Stimulated activated CD8-positive, alpha-beta memory T cell treated with anti-CD3 and anti-CD28 coated beads, Interleukin-2, amount 100 ng/mL, for 1 hour (primary cell): Measurements from ENCODE around the gene SNRNP48.
A peak's percentile ranks its signal among the peaks of the same experiment; 100 is the strongest.

Experiments used
- DNase-seq, 2 donors: peaks; one replicate each; pipeline ENCODE4 v3.0.0-alpha.2; 2020; ENCODE audit warnings: low read depth in 2 of 2

SNRNP48 gene, protein sequence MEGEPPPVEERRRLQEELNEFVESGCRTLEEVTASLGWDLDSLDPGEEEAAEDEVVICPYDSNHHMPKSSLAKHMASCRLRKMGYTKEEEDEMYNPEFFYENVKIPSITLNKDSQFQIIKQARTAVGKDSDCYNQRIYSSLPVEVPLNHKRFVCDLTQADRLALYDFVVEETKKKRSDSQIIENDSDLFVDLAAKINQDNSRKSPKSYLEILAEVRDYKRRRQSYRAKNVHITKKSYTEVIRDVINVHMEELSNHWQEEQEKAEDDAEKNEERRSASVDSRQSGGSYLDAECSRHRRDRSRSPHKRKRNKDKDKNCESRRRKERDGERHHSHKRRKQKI

DNA sequence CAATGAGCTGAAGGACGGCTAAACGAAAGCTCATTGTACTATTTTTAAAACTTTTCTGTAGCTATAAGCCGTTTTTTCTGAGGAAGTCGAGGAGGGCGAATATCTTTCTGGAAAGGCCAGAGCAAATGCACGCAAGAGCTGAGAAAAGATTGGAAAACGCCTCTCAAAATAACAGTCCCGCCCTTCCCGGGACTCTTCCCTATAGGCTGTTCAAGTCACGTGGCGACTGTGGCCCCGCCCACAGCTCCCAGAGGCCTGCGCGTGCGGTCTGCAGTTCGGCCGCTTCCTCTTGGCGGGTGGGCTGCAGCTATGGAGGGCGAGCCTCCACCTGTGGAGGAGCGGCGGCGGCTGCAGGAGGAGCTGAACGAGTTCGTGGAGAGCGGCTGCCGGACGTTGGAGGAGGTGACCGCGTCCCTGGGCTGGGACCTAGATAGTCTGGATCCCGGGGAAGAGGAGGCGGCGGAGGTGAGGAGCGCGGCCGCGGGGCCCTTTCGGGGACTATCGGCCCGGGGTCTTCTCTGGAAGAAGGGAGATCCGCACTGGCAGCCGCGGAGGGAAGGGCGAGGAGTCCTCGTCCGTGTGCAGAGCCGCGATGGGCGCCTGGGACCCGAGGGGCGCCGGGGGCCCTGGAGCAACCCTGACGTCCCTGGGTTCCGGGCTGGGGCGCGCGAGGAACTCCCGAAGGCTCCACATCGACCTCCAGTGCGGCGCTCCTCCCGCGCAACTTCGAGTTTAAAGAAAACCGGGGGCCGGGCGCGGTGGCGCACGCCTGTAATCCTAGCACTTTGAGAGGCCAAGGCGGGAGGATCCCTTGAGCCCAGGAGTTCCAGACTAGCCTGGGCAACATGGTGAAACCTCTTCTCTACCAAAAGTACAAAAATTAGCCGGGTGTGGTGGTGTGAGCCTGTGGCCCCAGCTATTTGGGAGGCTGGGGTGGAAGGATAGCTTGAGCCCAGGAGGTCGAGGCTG lies at the start of gene SNRNP48:
Gene SNRNP48 (plus strand): TSS at position 250 of the 969 bp plus-strand sequence. CDS start 60 bp downstream, at position 310.
- peak; percentile 79 to 85 for DNase-seq

DNA sequence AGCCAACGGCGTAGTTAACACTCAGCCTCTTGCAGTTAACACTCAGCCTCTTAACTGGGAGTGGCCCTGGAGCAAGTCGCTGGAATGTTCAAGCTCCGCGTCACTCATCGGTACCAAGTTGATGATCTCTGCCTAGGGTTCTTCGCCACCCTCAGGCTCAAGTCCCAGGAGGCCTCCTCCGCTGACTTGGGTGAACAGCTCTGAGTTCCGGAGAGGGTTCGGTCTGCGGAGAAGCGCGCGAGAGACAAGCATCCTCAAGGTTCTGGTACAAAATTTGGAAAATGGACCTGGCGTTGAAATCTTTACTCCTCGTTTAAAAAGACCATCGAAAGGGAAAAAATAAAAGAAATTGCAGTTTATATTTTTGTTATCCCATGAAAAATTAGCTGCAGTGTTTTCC lies 49.4 kb upstream of the SNRNP48 start:
- no peak for DNase-seq

DNA sequence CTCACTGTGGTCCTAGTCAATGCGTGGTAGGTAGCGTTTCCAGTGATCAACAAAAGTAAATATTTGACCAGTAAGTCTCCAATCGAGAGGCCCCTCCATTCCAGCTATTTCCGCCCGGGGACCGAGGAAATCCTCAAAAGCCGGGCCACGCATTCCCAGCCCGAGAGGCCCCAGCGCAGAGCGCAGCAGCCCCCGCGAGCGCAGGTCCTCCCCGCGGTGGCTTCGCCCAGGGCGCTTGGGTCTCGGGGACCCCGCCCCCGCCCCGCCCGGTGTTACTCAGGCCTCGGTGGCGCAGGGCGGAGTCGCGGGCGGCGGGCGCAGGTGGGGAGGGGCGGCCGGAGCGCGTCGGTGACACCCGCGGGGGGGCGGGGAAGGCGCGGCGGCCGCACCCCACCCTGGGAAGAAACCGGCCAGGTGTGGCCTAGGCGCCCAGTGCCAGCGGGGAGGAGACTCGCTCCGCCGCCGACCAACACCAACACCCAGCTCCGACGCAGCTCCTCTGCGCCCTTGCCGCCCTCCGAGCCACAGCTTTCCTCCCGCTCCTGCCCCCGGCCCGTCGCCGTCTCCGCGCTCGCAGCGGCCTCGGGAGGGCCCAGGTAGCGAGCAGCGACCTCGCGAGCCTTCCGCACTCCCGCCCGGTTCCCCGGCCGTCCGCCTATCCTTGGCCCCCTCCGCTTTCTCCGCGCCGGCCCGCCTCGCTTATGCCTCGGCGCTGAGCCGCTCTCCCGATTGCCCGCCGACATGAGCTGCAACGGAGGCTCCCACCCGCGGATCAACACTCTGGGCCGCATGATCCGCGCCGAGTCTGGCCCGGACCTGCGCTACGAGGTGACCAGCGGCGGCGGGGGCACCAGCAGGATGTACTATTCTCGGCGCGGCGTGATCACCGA lies 48.6 kb upstream of the SNRNP48 start, which contains the start of gene DSP:
Gene DSP (plus strand): TSS at position 497 of the 890 bp plus-strand sequence. CDS start 245 bp downstream, at position 742.
- DNase-seq: no peak

DNA sequence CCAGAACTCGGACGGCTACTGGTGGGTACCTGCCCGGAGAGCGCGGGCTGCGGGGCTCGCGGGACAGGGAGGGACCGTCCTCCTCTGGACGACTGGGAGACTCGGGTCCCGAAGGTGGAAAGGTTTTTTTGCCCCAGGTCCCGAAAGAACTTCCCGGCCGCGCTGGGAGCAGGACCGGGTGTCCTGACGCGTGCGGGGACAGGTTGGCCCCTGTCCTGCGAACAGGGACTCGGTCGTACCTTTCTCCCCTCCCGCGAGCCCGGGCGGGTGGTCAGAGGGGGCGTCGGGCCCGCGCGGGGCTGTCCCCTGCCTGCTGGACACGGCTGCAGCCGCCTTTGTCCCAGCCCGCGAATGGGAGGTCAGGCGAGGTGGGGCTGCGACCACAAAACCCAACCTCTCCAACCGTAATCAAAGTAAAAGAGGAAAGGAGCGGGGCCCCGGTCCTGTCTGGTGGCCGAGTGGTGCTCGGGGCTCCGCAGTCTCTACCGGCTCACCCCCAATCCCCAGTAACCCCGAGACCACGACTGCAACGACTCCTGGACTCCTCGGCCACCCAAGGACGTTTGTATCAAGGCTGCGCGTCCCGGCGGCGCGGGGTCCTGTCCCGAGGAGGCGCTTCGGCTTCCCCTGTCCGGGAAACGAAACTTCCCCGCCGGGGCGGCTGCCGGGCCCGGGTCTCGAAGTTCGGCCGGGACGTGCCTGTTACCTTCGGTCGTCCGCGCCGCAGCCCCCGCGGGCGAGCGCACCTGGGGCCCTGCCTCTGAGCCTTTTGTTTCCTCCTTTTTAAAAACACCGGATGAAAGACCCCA lies 47.7 kb upstream of the SNRNP48 start:
- DNase-seq: no peak

DNA sequence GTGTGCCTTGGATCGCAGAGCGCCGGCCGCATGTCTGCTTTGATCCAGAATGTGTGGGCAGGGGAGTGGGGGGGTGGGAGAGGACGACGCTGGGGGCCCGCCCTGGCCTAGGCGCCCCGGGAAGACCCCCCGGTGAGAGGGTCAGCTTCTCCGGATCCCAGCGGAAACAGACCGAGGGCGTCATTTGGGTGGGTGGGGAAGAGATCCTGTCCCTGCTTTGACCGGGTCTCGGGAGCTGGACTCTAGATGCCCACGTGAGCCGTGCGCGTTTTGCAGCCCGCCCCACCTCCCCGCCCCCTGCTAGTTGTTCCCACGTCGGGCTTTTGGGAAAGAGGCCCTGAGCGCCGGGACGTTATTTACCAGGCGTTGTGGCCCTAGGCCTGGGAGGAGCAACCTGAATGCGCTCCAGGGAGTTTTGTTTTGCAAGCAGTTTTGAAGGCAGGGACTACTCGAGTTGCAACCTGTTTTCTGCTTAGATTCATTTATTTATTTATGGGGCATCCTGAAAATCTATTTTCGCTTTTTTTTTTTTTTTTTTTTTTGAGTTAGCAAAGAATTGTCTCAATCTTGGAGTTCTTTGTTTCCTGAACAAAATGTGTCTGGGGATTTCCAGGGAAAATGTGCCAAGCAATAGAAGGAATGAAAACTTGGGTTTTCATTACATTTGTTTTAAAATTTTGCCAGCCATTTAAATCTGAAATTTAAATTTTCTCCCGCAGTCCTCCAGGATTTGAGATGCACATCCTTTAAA lies 46.9 kb upstream of the SNRNP48 start:
- no peak for DNase-seq

DNA sequence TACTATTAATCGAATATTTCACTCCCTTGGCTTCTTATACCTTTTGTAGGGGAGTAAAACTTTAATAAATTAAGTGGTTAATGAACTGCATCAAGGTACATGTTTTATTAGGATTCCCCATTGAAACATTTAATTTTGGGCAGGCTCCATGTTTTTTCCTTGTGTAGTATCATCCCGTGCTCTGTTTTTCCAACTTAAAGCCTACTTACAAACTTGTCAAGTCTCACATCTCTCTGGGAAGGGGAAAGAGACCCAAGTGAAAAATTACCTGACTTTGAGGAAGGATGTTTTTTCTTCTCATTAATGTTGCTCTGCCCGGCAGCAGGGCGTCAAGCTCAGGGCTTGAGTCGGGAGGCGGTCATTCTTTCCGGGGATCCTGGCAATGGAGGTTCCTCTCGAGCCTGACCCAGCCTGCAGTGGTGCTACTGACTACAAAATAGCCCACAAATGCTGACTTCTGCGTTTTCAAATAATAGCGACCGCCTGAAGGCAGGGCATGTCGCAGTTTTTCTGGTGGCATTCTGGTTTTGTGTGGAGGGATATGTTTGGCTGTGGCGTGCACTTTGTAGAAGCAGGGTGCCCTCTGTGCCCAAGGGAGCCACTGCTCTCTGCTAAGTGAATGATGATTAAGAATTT lies 46.1 kb upstream of the SNRNP48 start:
- DNase-seq: no peak

DNA sequence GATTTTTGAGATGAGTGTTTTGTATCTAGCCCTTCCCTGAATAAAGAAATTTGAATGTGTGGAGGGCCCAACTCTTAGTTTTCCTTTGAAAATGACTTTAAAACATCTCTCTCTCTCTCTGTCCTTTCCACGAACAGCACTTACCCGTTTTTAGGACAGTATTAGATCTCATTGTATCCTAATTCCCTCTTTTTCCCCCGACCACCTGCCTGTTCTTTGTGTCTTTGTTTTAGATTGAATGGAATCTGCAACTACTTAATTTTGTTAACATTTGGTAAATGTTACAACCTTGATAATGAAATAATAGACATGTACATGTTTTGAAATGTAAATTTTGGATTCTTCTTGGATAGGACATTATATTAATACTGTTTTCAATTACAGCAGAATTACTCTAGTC lies 45.4 kb upstream of the SNRNP48 start:
- no peak for DNase-seq

DNA sequence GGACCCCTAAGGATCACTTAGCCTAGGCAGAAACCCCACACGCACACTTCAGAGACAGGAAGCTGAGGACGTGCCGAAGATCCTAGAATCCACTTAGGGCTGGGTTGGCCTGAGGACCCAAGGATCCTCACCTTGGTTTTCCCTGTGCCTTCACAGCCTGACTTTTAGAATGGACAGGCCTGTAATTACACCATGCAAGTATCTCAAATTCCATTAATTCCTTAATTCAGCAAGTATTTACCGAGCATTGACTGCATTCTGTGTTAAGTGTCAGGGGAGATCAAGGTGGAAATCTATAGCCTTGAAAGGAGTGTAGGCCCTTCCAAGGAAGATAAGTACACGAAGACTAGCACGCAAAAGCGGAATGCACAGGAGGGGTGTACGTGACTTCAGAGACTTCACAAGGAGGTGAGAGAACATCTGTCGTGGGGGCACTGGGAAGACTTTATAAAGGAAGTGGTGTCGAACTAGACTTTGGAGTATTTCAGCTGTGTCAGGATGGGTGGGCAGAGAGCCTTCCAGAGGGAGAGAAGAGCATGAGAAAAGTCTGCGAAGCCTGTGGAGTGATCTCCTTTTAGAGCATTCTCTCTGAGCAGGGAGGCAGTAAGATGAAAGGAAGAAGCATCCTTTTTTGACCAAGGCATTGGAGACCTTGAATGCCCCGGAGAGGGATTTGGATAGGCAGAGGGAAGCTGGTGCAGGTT lies 44.5 kb upstream of the SNRNP48 start:
- DNase-seq: no peak

DNA sequence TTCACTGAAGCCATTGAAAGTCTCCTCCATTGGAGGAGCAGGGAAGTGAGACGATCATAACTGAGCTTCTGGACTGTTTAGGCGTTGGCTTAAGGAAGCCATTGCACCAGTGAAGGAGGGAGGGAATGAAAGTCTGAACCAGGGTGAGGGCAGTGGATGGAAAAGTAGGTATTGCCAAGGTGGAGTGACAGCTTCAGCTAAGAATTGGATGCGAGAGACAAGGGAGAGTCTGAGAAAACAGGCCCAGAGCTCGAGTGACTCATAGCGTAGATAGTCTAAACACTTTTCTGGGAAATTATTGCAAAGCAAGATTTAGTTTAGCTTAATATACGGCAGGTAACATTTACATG lies 44.0 kb upstream of the SNRNP48 start:
- DNase-seq: no peak

DNA sequence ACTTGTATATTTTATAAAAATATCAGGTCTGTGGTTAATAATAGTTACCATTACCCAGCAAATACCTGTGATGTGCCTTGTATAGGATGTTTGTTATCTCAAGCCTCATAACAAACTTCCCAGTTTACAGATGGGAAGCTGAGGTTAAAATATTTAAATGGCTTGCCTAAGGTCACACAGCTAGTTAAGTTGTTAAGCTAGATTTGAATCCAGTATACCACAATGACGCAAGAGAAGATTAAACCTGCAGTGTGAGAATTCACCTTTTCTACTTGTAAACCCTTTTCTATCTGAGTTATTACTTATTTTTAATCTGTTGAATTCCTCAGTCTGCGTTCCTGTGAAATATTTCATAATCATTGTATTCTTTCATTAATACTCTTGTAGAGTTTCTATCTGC lies 43.6 kb upstream of the SNRNP48 start:
- DNase-seq: no peak

DNA sequence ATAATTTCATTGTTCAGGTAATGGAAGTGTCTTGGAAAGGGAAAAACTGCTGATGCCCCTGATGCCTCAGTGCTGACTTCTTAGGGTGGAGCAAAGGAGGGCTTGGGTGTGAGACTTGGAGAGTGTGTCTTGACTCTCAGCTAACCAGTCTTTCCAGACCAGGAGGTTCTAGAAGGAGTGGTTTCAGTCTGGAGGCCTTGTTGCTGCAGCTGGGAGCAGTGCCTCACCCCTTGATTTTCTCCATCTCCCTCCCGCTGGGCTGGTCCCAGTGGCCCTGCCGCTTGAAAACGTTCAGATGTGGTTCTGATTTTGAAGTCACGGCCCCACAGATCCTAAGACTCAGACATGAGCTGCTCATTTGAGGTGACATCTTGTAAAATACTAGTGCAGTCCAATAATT lies 43.1 kb upstream of the SNRNP48 start:
- DNase-seq: no peak

DNA sequence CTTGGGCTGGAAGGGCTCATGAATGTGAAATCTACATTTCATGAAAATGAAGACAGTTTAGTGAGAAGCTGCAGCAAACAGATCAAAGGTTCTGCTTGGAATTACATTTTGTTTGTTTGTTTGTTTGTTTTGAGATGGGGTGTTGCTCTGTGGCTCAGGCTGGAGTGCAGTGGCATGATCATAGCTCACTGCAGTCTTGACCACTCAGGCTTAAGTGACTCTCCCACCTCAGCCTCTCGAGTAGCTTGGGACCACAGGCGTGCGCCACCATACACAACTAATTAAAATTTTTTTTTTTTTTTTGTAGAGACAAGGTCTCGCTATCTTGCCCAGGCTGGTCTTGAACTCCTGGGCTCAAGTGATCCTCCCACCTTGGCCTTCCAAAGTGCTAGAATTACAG lies 42.7 kb upstream of the SNRNP48 start:
- no peak for DNase-seq

DNA sequence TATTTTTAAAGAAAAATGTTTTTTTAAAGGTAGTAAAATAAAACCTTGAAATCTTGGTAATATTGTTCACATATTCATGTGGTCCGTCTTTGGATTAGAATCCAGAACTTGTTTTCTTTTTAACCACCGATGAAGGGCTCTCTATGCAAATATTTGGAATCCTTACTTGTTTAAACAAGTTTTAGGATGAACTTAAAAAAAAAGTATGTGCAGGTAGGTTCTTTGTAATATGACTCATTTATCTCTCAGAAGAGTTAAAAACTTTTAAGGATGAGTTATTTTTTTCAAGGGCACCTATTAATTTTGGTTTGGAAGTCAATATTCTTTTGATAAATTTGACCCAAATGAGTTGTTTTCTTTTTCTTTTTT lies 39.6 kb upstream of the SNRNP48 start:
- no peak for DNase-seq

DNA sequence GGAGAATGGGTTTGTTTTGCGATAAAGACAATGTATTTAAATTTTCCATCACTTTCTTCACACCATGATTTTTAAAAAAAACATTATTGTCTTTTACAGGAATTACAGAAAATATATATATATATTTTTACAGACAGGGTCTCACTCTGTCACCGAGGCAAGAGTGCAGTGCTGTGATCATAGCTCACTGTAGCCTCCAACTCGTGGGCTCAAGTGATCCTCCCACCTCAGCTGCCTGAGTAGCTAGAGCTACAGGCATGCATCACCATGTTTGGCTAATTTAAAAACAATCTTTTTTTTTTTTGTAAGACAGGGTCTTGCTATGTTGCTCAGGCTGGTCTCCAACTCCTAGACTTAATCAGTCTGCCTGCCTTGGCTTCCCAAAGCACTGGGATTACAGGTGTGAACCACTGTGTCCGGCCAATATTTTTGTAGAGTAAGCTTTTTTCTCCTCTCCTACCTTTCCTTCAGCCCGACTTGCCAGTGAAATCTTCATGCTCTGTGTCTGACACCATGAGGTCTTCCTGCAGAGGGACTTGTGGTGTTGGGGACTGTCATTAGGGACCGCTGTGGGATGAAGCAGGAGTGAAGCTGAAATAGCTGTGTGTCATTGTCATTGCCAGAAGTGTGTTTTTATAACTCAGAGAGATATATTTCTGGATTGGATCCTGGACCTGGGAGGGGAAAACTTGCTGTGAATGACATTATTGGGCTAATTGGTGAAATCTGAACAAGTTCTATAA lies 35.3 kb upstream of the SNRNP48 start:
- no peak for DNase-seq

DNA sequence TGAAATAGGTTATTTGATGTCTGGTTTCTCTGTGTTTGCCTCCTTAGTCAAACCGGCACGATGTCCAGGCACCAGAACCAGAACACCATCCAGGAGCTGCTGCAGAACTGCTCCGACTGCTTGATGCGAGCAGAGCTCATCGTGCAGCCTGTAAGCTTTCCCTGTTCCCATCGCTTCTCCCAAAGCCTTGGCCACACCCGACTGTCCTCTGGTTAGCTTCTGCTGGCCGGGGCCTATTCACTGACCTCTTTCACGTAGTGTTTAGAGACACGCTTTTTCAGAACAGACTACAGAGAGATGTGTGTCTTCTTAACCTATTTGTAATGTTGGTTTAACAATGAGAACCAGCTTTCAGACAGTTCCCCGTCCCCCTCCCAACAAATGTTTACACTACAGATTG lies 34.3 kb upstream of the SNRNP48 start:
- DNase-seq: no peak

DNA sequence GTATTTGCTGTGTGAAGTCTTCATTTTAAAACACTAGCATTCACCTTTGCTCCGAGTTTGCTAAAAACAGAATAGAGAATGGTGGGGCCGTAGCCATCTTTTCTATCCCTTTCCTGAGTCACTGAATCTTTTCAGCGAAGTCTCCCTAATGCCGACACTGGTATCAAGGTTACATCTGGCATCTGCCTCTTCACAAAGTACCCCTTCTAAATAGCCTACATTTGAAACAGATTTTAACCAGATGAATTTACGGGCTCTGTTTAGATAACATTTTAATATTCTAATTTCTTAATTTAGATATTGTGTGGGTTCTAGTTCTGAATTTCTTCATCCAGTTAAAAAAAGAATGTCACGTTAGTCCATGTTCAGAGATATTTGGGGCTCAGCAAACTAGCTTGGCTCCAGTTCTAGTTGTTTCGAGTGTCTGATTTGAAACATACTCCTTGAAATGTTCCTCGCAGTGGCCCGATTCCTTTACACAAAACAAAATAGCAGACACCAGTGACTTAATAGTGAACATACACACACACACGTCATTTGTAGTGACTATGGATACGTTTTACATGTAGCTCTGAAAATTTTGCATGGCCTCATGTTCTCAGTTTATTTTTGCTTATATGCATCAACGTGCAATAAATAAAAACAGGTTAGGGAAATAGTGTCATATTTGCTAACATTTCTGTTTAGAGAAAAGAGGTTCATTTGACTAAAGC lies 33.4 kb upstream of the SNRNP48 start:
- DNase-seq: no peak

DNA sequence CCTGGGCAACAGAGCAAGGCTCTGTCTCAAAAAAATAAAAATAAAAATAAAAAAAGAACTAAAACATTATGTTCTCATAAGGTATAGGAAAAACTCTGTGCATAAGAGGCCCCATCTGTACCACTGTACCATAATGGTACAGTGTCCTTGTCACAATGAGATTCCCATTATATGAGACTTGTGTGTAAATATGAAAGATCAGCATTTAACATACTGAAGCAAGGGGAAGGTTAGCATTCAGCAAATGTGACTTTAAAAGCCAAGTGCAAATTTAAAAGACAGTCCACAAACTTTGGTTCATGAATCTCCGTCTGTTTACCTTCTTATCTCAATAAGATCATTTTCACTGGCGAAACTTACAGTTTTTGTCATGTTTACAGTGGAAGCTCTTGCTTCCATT lies 32.3 kb upstream of the SNRNP48 start:
- DNase-seq: no peak

DNA sequence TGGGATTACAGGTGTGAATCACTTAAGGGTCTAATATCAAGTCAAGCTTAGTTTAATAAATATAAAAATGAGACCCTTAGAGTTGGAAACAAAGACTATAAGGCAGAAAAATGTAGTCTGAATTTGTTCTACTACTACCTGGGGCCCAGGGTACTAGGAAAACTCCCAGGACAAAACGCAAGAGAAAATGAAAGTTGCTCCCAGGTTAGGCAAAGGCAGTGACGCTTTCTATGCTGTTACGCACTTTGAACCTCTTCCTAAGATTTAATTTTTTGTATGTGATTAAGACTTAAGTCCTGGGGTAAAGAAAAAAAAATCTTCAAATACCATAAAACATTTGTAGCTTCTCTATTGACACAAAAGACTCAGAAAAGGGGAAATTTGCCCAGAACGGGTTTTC lies 31.2 kb upstream of the SNRNP48 start:
- no peak for DNase-seq
